Immature natural killer cell (primary cell): ENCODE data around the gene COX18. TPM values are rescaled to one million over a fixed set of nuclear protein-coding genes. Genes with fewer than 3 reads are reported as not detected.

Experiments
- DNase-seq, 3 donors: peaks; one replicate each; pipeline ENCODE4 v3.0.0; 2022; ENCODE audit warnings: mixed read lengths in 1 of 3
- H3K27ac Mint-ChIP-seq, 6 donors: one replicate each; pipeline ENCODE4 v1.8.0; 2020; ENCODE audit warnings: mixed read lengths in 6 of 6, mild to moderate bottlenecking in 5 of 6, inconsistent platforms in 4 of 6, moderate library complexity in 3 of 6
- H3K27me3 Mint-ChIP-seq, 3 donors: one replicate each; pipeline ENCODE4 v1.8.0; 2020 to 2021; ENCODE audit warnings: low read depth in 3 of 3, mild to moderate bottlenecking in 3 of 3, mixed read lengths in 3 of 3, moderate library complexity in 3 of 3, inconsistent platforms in 1 of 3
- H3K36me3 Mint-ChIP-seq, 3 donors: one replicate each; pipeline ENCODE4 v1.8.0; 2020; ENCODE audit warnings: mixed read lengths in 3 of 3, inconsistent platforms in 2 of 3, mild to moderate bottlenecking in 2 of 3
- H3K4me1 Mint-ChIP-seq, 2 donors: one replicate each; pipeline ENCODE4 v1.8.0; 2020; ENCODE audit warnings: inconsistent platforms in 2 of 2, mild to moderate bottlenecking in 2 of 2, mixed read lengths in 2 of 2, moderate library complexity in 1 of 2
- H3K4me3 Mint-ChIP-seq, 5 donors: one replicate each; pipeline ENCODE4 v1.8.0; 2020; ENCODE audit warnings: mild to moderate bottlenecking in 5 of 5, mixed read lengths in 5 of 5, inconsistent platforms in 3 of 5, moderate library complexity in 3 of 5
- H3K9me3 Mint-ChIP-seq, 6 donors: one replicate each; pipeline ENCODE4 v1.8.0; 2020; ENCODE audit warnings: mild to moderate bottlenecking in 6 of 6, mixed read lengths in 6 of 6, inconsistent platforms in 4 of 6, moderate library complexity in 3 of 6
- polyA plus RNA-seq, 3 donors: library from polyadenylated mRNA; unstranded; fragments of 300-500 nt; fragmentation: Illumina TruSeq; gene quantifications; one replicate each; pipeline ENCODE4 v1.2.3, GENCODE V29; 2021

COX18 gene
- polyA plus RNA-seq, 3 donors from 2014 or later, result 4.9 to 6.7 (median 4.9) TPM

GRCh38 chr4:73070074-73070390 lies 516 bp upstream of the COX18 start:
- Mint-ChIP-seq H3K4me3 (peak overlapping the region; percentile 82 to 95 (median 90)), H3K27me3 (peaks cover 5 to 20% (median 12%) of the 10 kb centered on the region in 3 donors), H3K9me3 (no peaks in the 10 kb centered on the region), H3K4me1 (peaks cover 34 to 52% of the 10 kb centered on the region in 2 donors), H3K27ac (peak overlapping the region; percentile 96 to 100 (median 98)), H3K36me3 (peaks cover 0 to 15% (median 4%) of the 10 kb centered on the region in 3 donors)
- DNase-seq, result no peak

GRCh38 chr4:73068491-73069337 lies 802 bp downstream of the COX18 start:
- DNase-seq, result peak; percentile 41 to 45 (median 43)
- H3K27me3 Mint-ChIP-seq, result peaks cover 5 to 20% (median 12%) of the 10 kb centered on the region in 3 donors
- H3K4me1 Mint-ChIP-seq, result peaks cover 35 to 63% of the 10 kb centered on the region in 2 donors
- H3K27ac Mint-ChIP-seq, result peak overlapping the region; percentile 96 to 100 (median 98)
- no peaks in the 10 kb centered on the region for H3K9me3 Mint-ChIP-seq
- peak overlapping the region; percentile 82 to 95 (median 90) for H3K4me3 Mint-ChIP-seq
- peaks cover 0 to 11% (median 6%) of the 10 kb centered on the region in 3 donors for H3K36me3 Mint-ChIP-seq

GRCh38 chr4:73067971-73068394 lies 1.5 kb downstream of the COX18 start:
- DNase-seq, result peak in 1 of 3 donors; percentile 5
- Mint-ChIP-seq H3K27ac (peak overlapping the region; percentile 96 to 100 (median 98)), H3K36me3 (peaks cover 0 to 7% (median 6%) of the 10 kb centered on the region in 3 donors), H3K4me3 (peak overlapping the region; percentile 82 to 95 (median 90)), H3K9me3 (no peaks in the 10 kb centered on the region), H3K4me1 (peaks cover 35 to 63% of the 10 kb centered on the region in 2 donors), H3K27me3 (peaks cover 5 to 20% (median 14%) of the 10 kb centered on the region in 3 donors)

GRCh38 chr4:73066928-73067327 lies 2.6 kb downstream of the COX18 start:
- H3K9me3 Mint-ChIP-seq, result no peaks in the 10 kb centered on the region
- peak overlapping the region in 1 of 5 donors; percentile 7 for H3K4me3 Mint-ChIP-seq
- H3K27me3 Mint-ChIP-seq, result peaks cover 5 to 20% (median 14%) of the 10 kb centered on the region in 3 donors
- H3K36me3 Mint-ChIP-seq, result peaks cover 0 to 10% (median 6%) of the 10 kb centered on the region in 3 donors
- DNase-seq, result no peak
- peak overlapping the region; percentile 70 to 98 (median 86) for H3K27ac Mint-ChIP-seq
- H3K4me1 Mint-ChIP-seq, result peaks cover 35 to 63% of the 10 kb centered on the region in 2 donors

GRCh38 chr4:73066445-73066844 lies 3.1 kb downstream of the COX18 start:
- peaks cover 5 to 20% (median 14%) of the 10 kb centered on the region in 3 donors for H3K27me3 Mint-ChIP-seq
- H3K36me3 Mint-ChIP-seq, result peaks cover 0 to 14% (median 9%) of the 10 kb centered on the region in 3 donors
- H3K9me3 Mint-ChIP-seq, result no peaks in the 10 kb centered on the region
- peak overlapping the region in 5 of 6 donors; percentile 50 to 89 (median 74) for H3K27ac Mint-ChIP-seq
- no peak for DNase-seq
- no peak overlapping the region for H3K4me3 Mint-ChIP-seq
- peaks cover 35 to 63% of the 10 kb centered on the region in 2 donors for H3K4me1 Mint-ChIP-seq

GRCh38 chr4:73064536-73064935 lies 5.0 kb downstream of the COX18 start:
- H3K27ac Mint-ChIP-seq, result peak overlapping the region in 1 of 6 donors; percentile 2
- no peaks in the 10 kb centered on the region for H3K9me3 Mint-ChIP-seq
- H3K4me1 Mint-ChIP-seq, result peaks cover 31 to 55% of the 10 kb centered on the region in 2 donors
- peaks cover 5 to 12% (median 8%) of the 10 kb centered on the region in 3 donors for H3K27me3 Mint-ChIP-seq
- H3K4me3 Mint-ChIP-seq, result no peak overlapping the region
- peaks cover 4 to 26% (median 13%) of the 10 kb centered on the region in 3 donors for H3K36me3 Mint-ChIP-seq
- DNase-seq, result no peak

- Mint-ChIP-seq H3K27ac (peak overlapping the region in 1 of 6 donors; percentile 2), H3K4me1 (no peaks in the 10 kb centered on the region), H3K27me3 (no peaks in the 10 kb centered on the region), H3K4me3 (no peak overlapping the region), H3K9me3 (no peaks in the 10 kb centered on the region), H3K36me3 (peaks cover 20 to 45% (median 27%) of the 10 kb centered on the region in 3 donors)
- DNase-seq, result no peak
These were observed 14.1 kb downstream of the COX18 start for GRCh38 chr4:73055241-73055897.

- no peak overlapping the region for H3K27ac Mint-ChIP-seq
- H3K4me3 Mint-ChIP-seq, result no peak overlapping the region
- no peaks in the 10 kb centered on the region for H3K27me3 Mint-ChIP-seq
- H3K9me3 Mint-ChIP-seq, result no peaks in the 10 kb centered on the region
- DNase-seq, result no peak
- H3K4me1 Mint-ChIP-seq, result no peaks in the 10 kb centered on the region
- H3K36me3 Mint-ChIP-seq, result peaks cover 17 to 33% (median 24%) of the 10 kb centered on the region in 3 donors
These were observed 15.5 kb downstream of the COX18 start for GRCh38 chr4:73053974-73054480.

- Mint-ChIP-seq H3K36me3 (peaks cover 13 to 23% (median 15%) of the 10 kb centered on the region in 3 donors), H3K4me1 (no peaks in the 10 kb centered on the region), H3K4me3 (no peak overlapping the region), H3K27ac (no peak overlapping the region), H3K27me3 (no peaks in the 10 kb centered on the region), H3K9me3 (no peaks in the 10 kb centered on the region)
- DNase-seq, result no peak
These were observed 16.4 kb downstream of the COX18 start for GRCh38 chr4:73053076-73053475.

- no peak for DNase-seq
- Mint-ChIP-seq H3K27ac (no peak overlapping the region), H3K9me3 (no peaks in the 10 kb centered on the region), H3K36me3 (peaks cover 11 to 21% (median 13%) of the 10 kb centered on the region in 3 donors), H3K4me1 (no peaks in the 10 kb centered on the region), H3K27me3 (no peaks in the 10 kb centered on the region), H3K4me3 (no peak overlapping the region)
These were observed 17.9 kb downstream of the COX18 start for GRCh38 chr4:73051625-73052024.

- no peaks in the 10 kb centered on the region for H3K4me1 Mint-ChIP-seq
- DNase-seq, result no peak
- peaks cover 0 to 6% (median 0%) of the 10 kb centered on the region in 3 donors for H3K27me3 Mint-ChIP-seq
- H3K36me3 Mint-ChIP-seq, result peaks cover 0 to 7% (median 0%) of the 10 kb centered on the region in 3 donors
- H3K27ac Mint-ChIP-seq, result no peak overlapping the region
- no peak overlapping the region for H3K4me3 Mint-ChIP-seq
- H3K9me3 Mint-ChIP-seq, result peaks cover 0 to 3% (median 0%) of the 10 kb centered on the region in 6 donors
These were observed 23.6 kb downstream of the COX18 start for GRCh38 chr4:73045879-73046278.

- no peak for DNase-seq
- Mint-ChIP-seq H3K4me1 (no peaks in the 10 kb centered on the region), H3K9me3 (peaks cover 0 to 1% (median 0%) of the 10 kb centered on the region in 6 donors), H3K27ac (no peak overlapping the region), H3K36me3 (no peaks in the 10 kb centered on the region), H3K4me3 (no peak overlapping the region), H3K27me3 (peaks cover 0 to 4% (median 4%) of the 10 kb centered on the region in 3 donors)
These were observed 32.5 kb downstream of the COX18 start for GRCh38 chr4:73037057-73037456.

- peaks cover 0 to 1% (median 0%) of the 10 kb centered on the region in 6 donors for H3K9me3 Mint-ChIP-seq
- no peak overlapping the region for H3K27ac Mint-ChIP-seq
These were observed 33.4 kb downstream of the COX18 start for GRCh38 chr4:73036123-73036522.

More at GRCh38 chr4:73036123-73036522, 33.4 kb downstream of the COX18 start:
- Mint-ChIP-seq H3K36me3 (no peaks in the 10 kb centered on the region), H3K27me3 (peaks cover 0 to 4% (median 2%) of the 10 kb centered on the region in 3 donors), H3K4me3 (no peak overlapping the region), H3K4me1 (no peaks in the 10 kb centered on the region)
- DNase-seq, result no peak
